Sigmoid colon (tissue), 4 donors: ENCODE data around the gene MSL2.

Experiments
- CTCF ChIP-seq, 4 experiments: fragments of 450-650 bp in 3 of 4; fragments of 200-600 bp in 1 of 4; IDR thresholded peaks; one replicate each; pipeline ENCODE4 v1.5.1; 2016 to 2019; ENCODE audit warnings: antibody characterized with exemption in 4 of 4, mild to moderate bottlenecking in 3 of 4, moderate library complexity in 2 of 4
- POLR2A ChIP-seq, 2 donors: fragments of 450-650 bp; IDR thresholded peaks; one replicate each; pipeline ENCODE4 v1.6.1; 2016; ENCODE audit warnings: antibody characterized with exemption in 2 of 2, mild to moderate bottlenecking in 2 of 2, moderate library complexity in 2 of 2
- POLR2AphosphoS5 ChIP-seq, 4 donors: sonication (generic); formaldehyde crosslinking; IDR thresholded peaks; one replicate each; pipeline ENCODE4 v1.6.1; 2017; ENCODE audit warnings: antibody characterized with exemption in 4 of 4

GRCh38 chr3:136187868-136188267, 8.3 kb downstream of the MSL2 start:
- TF ChIP-seq CTCF (IDR thresholded peaks at IDR 0.05) (no peak), POLR2A (IDR thresholded peaks at IDR 0.05) (no peak), POLR2AphosphoS5 (IDR thresholded peaks at IDR 0.05) (no peak)
